Caco-2 (cell line): ENCODE measurements around the gene PTPRF. TPM values are rescaled to one million over a fixed set of nuclear protein-coding genes. Genes with fewer than 3 reads are reported as not detected.

ENCODE experiments used
- BruUV-seq: library from RNA; stranded (reverse); fragments of 400-500 nt; replicated peaks from 2 replicates; lab custom pipeline; 2021; lab: Mats Ljungman, UMichigan
- CTCF ChIA-PET: fragments of 300-600 bp; sonication (Branson Sonifier 250); formaldehyde crosslinking; loops from one replicate; lab custom pipeline; 2022; ENCODE audit warnings: antibody characterized with exemption; lab: Charles Lee
- POLR2A ChIA-PET: fragments of 300-600 bp; sonication (Branson Sonifier 250); formaldehyde crosslinking; loops from one replicate; lab custom pipeline; 2022; ENCODE audit warnings: antibody characterized with exemption; lab: Charles Lee
- DNase-seq, 2 experiments: peaks; one replicate each; pipeline versions ENCODE4 v3.0.0 to v3.0.0-alpha.2; 2020 to 2022
- H3K27me3 ChIP-seq: replicated peaks from 2 replicates; pipeline ENCODE4 v1.6.0; 2011; ENCODE audit warnings: low read length; ENCODE audit not compliant: control insufficient read depth, insufficient read depth
- H3K36me3 ChIP-seq: 2 replicates; pipeline ENCODE4 v1.5.1; 2011; ENCODE audit warnings: low read length; ENCODE audit not compliant: control insufficient read depth, insufficient read depth
- H3K4me1 ChIP-seq: fragments of 250-450 bp; sonication (Bioruptor Pico); 2 replicates; pipeline ENCODE4 v1.5.1; 2020; ENCODE audit warnings: mild to moderate bottlenecking
- H3K4me3 ChIP-seq: 2 replicates; pipeline ENCODE4 v1.5.1; 2011; ENCODE audit warnings: low read depth, mild to moderate bottlenecking, control low read depth, low read length
- H3K9me3 ChIP-seq: fragments of 250-450 bp; sonication (Bioruptor Pico); 2 replicates; pipeline ENCODE4 v1.5.1; 2020; ENCODE audit warnings: mild to moderate bottlenecking, moderate library complexity
- H3K27ac Mint-ChIP-seq: one replicate; pipeline ENCODE4 v1.8.0; 2022; ENCODE audit warnings: mixed read lengths; ENCODE audit not compliant: unreplicated experiment
- H3K27me3 Mint-ChIP-seq: one replicate; pipeline ENCODE4 v1.8.0; 2022; ENCODE audit warnings: mixed read lengths; ENCODE audit not compliant: insufficient read depth, unreplicated experiment
- H3K36me3 Mint-ChIP-seq: one replicate; pipeline ENCODE4 v1.8.0; 2022; ENCODE audit warnings: mild to moderate bottlenecking, mixed read lengths; ENCODE audit not compliant: insufficient read depth, unreplicated experiment
- H3K4me1 Mint-ChIP-seq: one replicate; pipeline ENCODE4 v1.8.0; 2022; ENCODE audit warnings: low read depth, mixed read lengths; ENCODE audit not compliant: unreplicated experiment
- H3K4me3 Mint-ChIP-seq: one replicate; pipeline ENCODE4 v1.8.0; 2022; ENCODE audit warnings: mild to moderate bottlenecking, moderate library complexity, mixed read lengths; ENCODE audit not compliant: unreplicated experiment
- H3K9me3 Mint-ChIP-seq: one replicate; pipeline ENCODE4 v1.8.0; 2022; ENCODE audit warnings: mixed read lengths; ENCODE audit not compliant: unreplicated experiment
- intact Hi-C: fragments of 100-400 bp; cut with micrococcal nuclease; formaldehyde crosslinking; loops from one replicate; pipeline ENCODE4 v1.10.0; 2022; ENCODE audit not compliant: unreplicated experiment
- total RNA-seq: library from RNA; stranded (reverse); gene quantifications from 2 replicates; pipeline ENCODE4 v1.2.3, GENCODE V29; 2022
- TF ChIP-seq, protein P1 (sequence below), 2 experiments: fragments of 200-600 bp in 1 of 2; IDR thresholded peaks; 1 replicate in 1 of 2; 2 replicates in 1 of 2; pipeline versions ENCODE4 v1.5.1 to v1.8.0; 2011 to 2022; ENCODE audit warnings: antibody characterized with exemption in 1 of 2, control low read depth in 1 of 2, inconsistent platforms in 1 of 2, low read depth in 1 of 2, low read length in 1 of 2, mild to moderate bottlenecking in 1 of 2, moderate library complexity in 1 of 2; ENCODE audit not compliant: insufficient read depth in 1 of 2, severe bottlenecking in 1 of 2, unreplicated experiment in 1 of 2

The PTPRF gene
- total RNA-seq, 1 experiment from 2014 or later: 158 TPM

DNA sequence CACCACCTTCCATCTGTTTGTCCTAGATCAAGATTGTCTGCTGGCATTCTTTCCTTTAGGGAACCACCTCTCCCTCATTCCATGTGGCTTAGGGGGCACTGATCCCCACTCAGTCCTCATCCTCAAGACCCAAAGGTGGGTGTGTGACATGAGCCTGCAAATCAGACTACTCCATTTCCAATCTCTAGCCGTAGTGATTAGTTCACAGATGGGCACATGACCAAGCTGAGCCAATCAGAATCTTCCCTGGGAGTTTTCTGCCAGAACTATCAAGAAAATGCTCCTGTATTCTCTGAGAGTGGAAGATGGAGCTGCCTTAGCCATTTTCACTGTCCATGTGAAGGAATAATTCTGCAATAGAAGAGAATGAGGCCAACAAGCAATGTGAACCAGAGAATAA, 19.3 kb upstream of the PTPRF start:
- no peaks in the 10 kb centered on the region for H3K4me1 Mint-ChIP-seq
- POLR2A ChIA-PET: no interaction called here
- H3K27me3 Mint-ChIP-seq: no peaks in the 10 kb centered on the region
- CTCF ChIA-PET: no interaction called here
- no TSS peak for BruUV-seq
- no peaks in the 10 kb centered on the region for H3K36me3 Mint-ChIP-seq
- H3K4me3 Mint-ChIP-seq: no peak overlapping the region
- Histone ChIP-seq H3K36me3 (no peaks in the 10 kb centered on the region), H3K4me3 (no peak overlapping the region), H3K9me3 (no peaks in the 10 kb centered on the region), H3K4me1 (no peaks in the 10 kb centered on the region), H3K27me3 (no peaks in the 10 kb centered on the region)
- TF ChIP-seq, protein P1, sequence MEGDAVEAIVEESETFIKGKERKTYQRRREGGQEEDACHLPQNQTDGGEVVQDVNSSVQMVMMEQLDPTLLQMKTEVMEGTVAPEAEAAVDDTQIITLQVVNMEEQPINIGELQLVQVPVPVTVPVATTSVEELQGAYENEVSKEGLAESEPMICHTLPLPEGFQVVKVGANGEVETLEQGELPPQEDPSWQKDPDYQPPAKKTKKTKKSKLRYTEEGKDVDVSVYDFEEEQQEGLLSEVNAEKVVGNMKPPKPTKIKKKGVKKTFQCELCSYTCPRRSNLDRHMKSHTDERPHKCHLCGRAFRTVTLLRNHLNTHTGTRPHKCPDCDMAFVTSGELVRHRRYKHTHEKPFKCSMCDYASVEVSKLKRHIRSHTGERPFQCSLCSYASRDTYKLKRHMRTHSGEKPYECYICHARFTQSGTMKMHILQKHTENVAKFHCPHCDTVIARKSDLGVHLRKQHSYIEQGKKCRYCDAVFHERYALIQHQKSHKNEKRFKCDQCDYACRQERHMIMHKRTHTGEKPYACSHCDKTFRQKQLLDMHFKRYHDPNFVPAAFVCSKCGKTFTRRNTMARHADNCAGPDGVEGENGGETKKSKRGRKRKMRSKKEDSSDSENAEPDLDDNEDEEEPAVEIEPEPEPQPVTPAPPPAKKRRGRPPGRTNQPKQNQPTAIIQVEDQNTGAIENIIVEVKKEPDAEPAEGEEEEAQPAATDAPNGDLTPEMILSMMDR (IDR thresholded peaks at IDR 0.05; ENCODE audit: insufficient read depth in 1 of 2, low read depth in 1 of 2, low read length in 1 of 2, severe bottlenecking in 1 of 2, unreplicated experiment in 1 of 2): no peak
- H3K27ac Mint-ChIP-seq: no peak overlapping the region
- intact Hi-C loops: no loop called here
- DNase-seq: no peak
- H3K9me3 Mint-ChIP-seq: peaks cover 13% of the 10 kb centered on the region

DNA sequence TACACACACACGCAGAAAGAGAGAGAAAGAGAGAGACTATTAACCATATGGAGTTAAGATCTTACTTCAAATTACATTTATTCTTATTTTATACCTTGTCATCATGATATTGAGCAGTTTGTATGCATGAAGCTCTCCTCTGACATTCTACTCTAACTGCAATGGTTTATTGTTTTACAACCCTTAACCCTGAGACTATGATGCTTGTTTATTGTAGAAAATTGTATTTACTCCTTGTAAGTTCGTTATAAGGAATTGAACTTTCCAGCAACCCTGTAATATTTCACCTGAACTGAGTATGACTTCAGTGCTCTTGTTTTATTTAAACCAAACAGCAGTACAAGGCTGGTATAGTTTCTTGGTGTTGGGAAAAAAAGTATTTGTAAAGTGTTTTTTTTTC, 18.6 kb upstream of the PTPRF start:
- H3K27me3 ChIP-seq: no peaks in the 10 kb centered on the region
- no TSS peak for BruUV-seq
- H3K36me3 ChIP-seq: no peaks in the 10 kb centered on the region
- Mint-ChIP-seq H3K36me3 (no peaks in the 10 kb centered on the region), H3K9me3 (peaks cover 13% of the 10 kb centered on the region), H3K27me3 (no peaks in the 10 kb centered on the region), H3K4me3 (no peak overlapping the region), H3K27ac (no peak overlapping the region), H3K4me1 (no peaks in the 10 kb centered on the region)
- ChIA-PET CTCF (no interaction called here), POLR2A (no interaction called here)
- intact Hi-C loops: no loop called here
- no peak overlapping the region for H3K4me3 ChIP-seq
- no peak for DNase-seq
- H3K4me1 ChIP-seq: no peaks in the 10 kb centered on the region
- H3K9me3 ChIP-seq: no peaks in the 10 kb centered on the region
- TF ChIP-seq, protein P1 (IDR thresholded peaks at IDR 0.05; ENCODE audit: insufficient read depth in 1 of 2, low read depth in 1 of 2, low read length in 1 of 2, severe bottlenecking in 1 of 2, unreplicated experiment in 1 of 2): no peak

DNA sequence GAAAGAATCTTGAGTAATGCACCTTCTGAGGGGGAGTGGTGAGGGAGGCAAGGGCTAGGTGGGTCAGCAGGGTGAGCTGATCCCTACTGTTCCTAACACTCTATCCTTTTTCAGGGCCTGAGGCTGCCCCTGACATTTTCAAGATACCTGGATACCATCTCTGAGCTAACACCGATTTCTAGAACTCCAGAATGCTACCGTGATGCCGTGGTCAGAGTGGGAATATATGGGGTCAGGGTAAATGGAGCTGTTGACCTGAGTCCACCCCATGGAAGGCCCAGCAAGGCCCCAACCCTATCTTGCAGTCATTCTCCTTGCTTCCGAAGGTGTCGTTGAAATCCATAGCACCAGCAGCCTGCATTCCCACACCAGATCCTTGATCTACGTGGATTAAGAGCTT, 18.0 kb upstream of the PTPRF start:
- CTCF ChIA-PET: no interaction called here

More for the DNA sequence above, 18.0 kb upstream of the PTPRF start:
- H3K27ac Mint-ChIP-seq: no peak overlapping the region
- H3K9me3 ChIP-seq: no peaks in the 10 kb centered on the region
- H3K36me3 ChIP-seq: no peaks in the 10 kb centered on the region
- H3K4me1 ChIP-seq: no peaks in the 10 kb centered on the region
- no TSS peak for BruUV-seq
- TF ChIP-seq, protein P1 (IDR thresholded peaks at IDR 0.05; ENCODE audit: insufficient read depth in 1 of 2, low read depth in 1 of 2, low read length in 1 of 2, severe bottlenecking in 1 of 2, unreplicated experiment in 1 of 2): no peak
- no peaks in the 10 kb centered on the region for H3K27me3 Mint-ChIP-seq
- no peaks in the 10 kb centered on the region for H3K36me3 Mint-ChIP-seq
- no peaks in the 10 kb centered on the region for H3K27me3 ChIP-seq
- DNase-seq: no peak
- no peaks in the 10 kb centered on the region for H3K4me1 Mint-ChIP-seq
- intact Hi-C loops: no loop called here
- H3K4me3 Mint-ChIP-seq: no peak overlapping the region
- POLR2A ChIA-PET: no interaction called here
- peaks cover 13% of the 10 kb centered on the region for H3K9me3 Mint-ChIP-seq
- no peak overlapping the region for H3K4me3 ChIP-seq
